H1 (cell line): ENCODE results near the gene NUDT3. TPM values are rescaled to one million over a fixed set of nuclear protein-coding genes. Genes with fewer than 3 reads are reported as not detected.

Experiments used
- CTCF ChIA-PET: fragments of 300-600 bp; sonication (Branson Sonifier 250); formaldehyde crosslinking; loops from one replicate; lab custom pipeline; 2021; ENCODE audit not compliant: partially characterized antibody; lab: Charles Lee
- POLR2A ChIA-PET: fragments of 300-600 bp; sonication (Branson Sonifier 250); formaldehyde crosslinking; loops from one replicate; lab custom pipeline; 2021; ENCODE audit warnings: inconsistent platforms; ENCODE audit not compliant: partially characterized antibody; lab: Charles Lee
- DNase-seq, 2 experiments: peaks; one replicate each; pipeline versions ENCODE4 v3.0.0 to v3.0.0-alpha.2; 2010 to 2022; ENCODE audit warnings: low spot score in 2 of 2, low read depth in 1 of 2, mixed read lengths in 1 of 2
- FAIRE-seq: peaks from 2 replicates; lab custom pipeline; 2011; peaks lifted over from hg19 to GRCh38; lab: Jason Lieb, UNC
- H2AFZ ChIP-seq: 2 replicates; pipeline ENCODE4 v1.8.1; 2012; ENCODE audit warnings: low read length, inconsistent platforms
- H2AK5ac ChIP-seq: 2 replicates; pipeline ENCODE4 v1.6.1; 2013; ENCODE audit warnings: low read depth, low read length
- H2BK120ac ChIP-seq: replicated peaks from 2 replicates; pipeline ENCODE3; 2013; ENCODE audit warnings: low read depth, low read length, inconsistent platforms
- H2BK12ac ChIP-seq: 2 replicates; pipeline ENCODE4 v1.6.1; 2013; ENCODE audit warnings: low read depth, low read length
- H2BK15ac ChIP-seq: 2 replicates; pipeline ENCODE4 v1.6.1; 2013; ENCODE audit warnings: low read length
- H2BK20ac ChIP-seq: 2 replicates; pipeline ENCODE4 v1.6.1; 2013; ENCODE audit warnings: low read length
- H2BK5ac ChIP-seq: 2 replicates; pipeline ENCODE4 v1.6.1; 2013; ENCODE audit warnings: low read depth, low read length
- H3K14ac ChIP-seq: 2 replicates; pipeline ENCODE4 v1.6.1; 2013; ENCODE audit warnings: inconsistent platforms; ENCODE audit not compliant: insufficient read length
- H3K18ac ChIP-seq: 2 replicates; pipeline ENCODE4 v1.6.1; 2013; ENCODE audit warnings: low read length; ENCODE audit errors: extremely low read depth
- H3K23ac ChIP-seq: 2 replicates; pipeline ENCODE4 v1.6.1; 2013; ENCODE audit warnings: inconsistent platforms; ENCODE audit not compliant: insufficient read length
- H3K23me2 ChIP-seq: 2 replicates; pipeline ENCODE4 v1.6.1; 2013; ENCODE audit warnings: low read depth, low read length
- H3K27ac ChIP-seq: 2 replicates; pipeline ENCODE4 v1.6.1; 2011; ENCODE audit warnings: low read depth, low read length, inconsistent platforms
- H3K27me3 ChIP-seq, 4 experiments: replicated peaks in 1 of 4; 1 replicate in 1 of 4; 2 replicates in 3 of 4; pipeline versions ENCODE4 v1.6.1 to v1.8.1; 2011 to 2013; ENCODE audit warnings: low read length in 3 of 4, mild to moderate bottlenecking in 3 of 4, inconsistent platforms in 2 of 4, mixed read lengths in 2 of 4, moderate library complexity in 1 of 4; ENCODE audit not compliant: control insufficient read depth in 3 of 4, insufficient read depth in 3 of 4; ENCODE audit errors: extremely low read depth in 1 of 4
- H3K36me3 ChIP-seq, 4 experiments: 2 replicates each; pipeline versions ENCODE4 v1.6.1 to v1.8.1; 2011 to 2013; ENCODE audit warnings: mild to moderate bottlenecking in 4 of 4, low read length in 3 of 4, moderate library complexity in 2 of 4, control low read depth in 1 of 4, inconsistent platforms in 1 of 4; ENCODE audit not compliant: insufficient read depth in 4 of 4, control insufficient read depth in 2 of 4
- H3K4ac ChIP-seq: replicated peaks from 2 replicates; pipeline ENCODE3; 2013; ENCODE audit warnings: low read length, low read depth, mixed read lengths, inconsistent platforms; ENCODE audit not compliant: insufficient read length
- H3K4me1 ChIP-seq, 4 experiments: replicated peaks in 1 of 4; 1 replicate in 1 of 4; 2 replicates in 3 of 4; pipeline versions ENCODE4 v1.6.1 to v1.8.1; 2011 to 2013; ENCODE audit warnings: low read length in 3 of 4, inconsistent platforms in 2 of 4, mixed read lengths in 1 of 4; ENCODE audit not compliant: insufficient read depth in 4 of 4, control insufficient read depth in 3 of 4
- H3K4me2 ChIP-seq, 2 experiments: 2 replicates each; pipeline versions ENCODE4 v1.6.1 to v1.8.1; 2011 to 2013; ENCODE audit warnings: low read depth in 2 of 2, low read length in 2 of 2, control low read depth in 1 of 2, inconsistent platforms in 1 of 2, mild to moderate bottlenecking in 1 of 2; ENCODE audit not compliant: insufficient read depth in 1 of 2
- H3K4me3 ChIP-seq, 4 experiments: fragments of 200-600, 300-600 bp in 1 of 4; sonication (generic), shearing (Covaris generic), sonication (Bioruptor Twin) in 1 of 4; 2 replicates each; pipeline versions ENCODE4 v1.5.1 to v1.8.1; 2011 to 2016; ENCODE audit warnings: low read length in 4 of 4, low read depth in 3 of 4, control low read depth in 2 of 4, inconsistent platforms in 2 of 4, mild to moderate bottlenecking in 2 of 4, mixed read lengths in 1 of 4, moderate library complexity in 1 of 4; ENCODE audit not compliant: insufficient read depth in 2 of 4; ENCODE audit errors: extremely low read depth in 1 of 4
- H3K56ac ChIP-seq: replicated peaks from 2 replicates; pipeline ENCODE3; 2013; ENCODE audit warnings: low read depth, mild to moderate bottlenecking, mixed read lengths, low read length, inconsistent platforms; ENCODE audit not compliant: insufficient read length
- H3K79me1 ChIP-seq: 2 replicates; pipeline ENCODE4 v1.6.1; 2013; ENCODE audit warnings: low read depth, low read length, control low read depth
- H3K79me2 ChIP-seq, 2 experiments: 2 replicates each; pipeline versions ENCODE4 v1.6.1 to v1.8.1; 2012 to 2013; ENCODE audit warnings: low read length in 2 of 2, mild to moderate bottlenecking in 2 of 2, inconsistent platforms in 1 of 2; ENCODE audit not compliant: insufficient read depth in 2 of 2, control insufficient read depth in 1 of 2
- H3K9ac ChIP-seq, 4 experiments: replicated peaks in 1 of 4; 1 replicate in 1 of 4; 2 replicates in 3 of 4; pipeline versions ENCODE4 v1.6.1 to v1.8.1; 2011 to 2013; ENCODE audit warnings: low read depth in 3 of 4, low read length in 3 of 4, control low read depth in 2 of 4, mild to moderate bottlenecking in 2 of 4, moderate library complexity in 2 of 4, inconsistent platforms in 1 of 4; ENCODE audit errors: extremely low read depth in 1 of 4
- H3K9me3 ChIP-seq, 2 experiments: 2 replicates each; pipeline versions ENCODE4 v1.6.1 to v1.8.1; 2012 to 2013; ENCODE audit warnings: mild to moderate bottlenecking in 2 of 2, moderate library complexity in 2 of 2, control low read depth in 1 of 2, inconsistent platforms in 1 of 2, low read depth in 1 of 2, low read length in 1 of 2, mixed read lengths in 1 of 2; ENCODE audit not compliant: insufficient read depth in 2 of 2
- H4K20me1 ChIP-seq, 2 experiments: replicated peaks in 1 of 2; 2 replicates each; pipeline versions ENCODE3 to v1.8.1; 2011 to 2013; ENCODE audit warnings: inconsistent platforms in 2 of 2, low read length in 2 of 2, mild to moderate bottlenecking in 1 of 2; ENCODE audit not compliant: insufficient read depth in 2 of 2, control insufficient read depth in 1 of 2
- H4K5ac ChIP-seq: 2 replicates; pipeline ENCODE4 v1.6.1; 2013; ENCODE audit warnings: low read length, low read depth, mixed read lengths, inconsistent platforms; ENCODE audit not compliant: insufficient read length
- H4K8ac ChIP-seq: 2 replicates; pipeline ENCODE4 v1.8.0; 2013; ENCODE audit warnings: mild to moderate bottlenecking, moderate library complexity, low read length, inconsistent platforms; ENCODE audit not compliant: insufficient read depth; ENCODE audit errors: extremely low read depth
- H4K91ac ChIP-seq: replicated peaks from 2 replicates; pipeline ENCODE3; 2013; ENCODE audit warnings: low read length, mixed read lengths, inconsistent platforms; ENCODE audit not compliant: insufficient read length
- BRCA1 ChIP-seq: IDR thresholded peaks from 2 replicates; pipeline ENCODE4 v1.6.1; 2012; ENCODE audit warnings: low read depth, low read length, improper control_type of control experiment
- CHD1 ChIP-seq: IDR thresholded peaks from 2 replicates; pipeline ENCODE4 v1.6.1; 2012; ENCODE audit warnings: low read depth, low read length, improper control_type of control experiment
- CTBP2 ChIP-seq: IDR thresholded peaks from 2 replicates; pipeline ENCODE4 v1.7.0; 2011; ENCODE audit warnings: borderline replicate concordance, mild to moderate bottlenecking, moderate library complexity, mixed read lengths, low read length; ENCODE audit not compliant: insufficient read depth, insufficient read length
- GTF2F1 ChIP-seq: IDR thresholded peaks from 2 replicates; pipeline ENCODE4 v1.6.1; 2012; ENCODE audit warnings: low read depth, low read length, improper control_type of control experiment, borderline replicate concordance
- HDAC2 ChIP-seq, 2 experiments: fragments of 300-600 bp in 1 of 2; sonication (generic) in 1 of 2; IDR thresholded peaks; 2 replicates each; pipeline ENCODE4 v1.6.1; 2011 to 2012; ENCODE audit warnings: low read depth in 2 of 2, low read length in 2 of 2, mild to moderate bottlenecking in 2 of 2, moderate library complexity in 2 of 2, borderline replicate concordance in 1 of 2, inconsistent platforms in 1 of 2
- JUND ChIP-seq: IDR thresholded peaks from 2 replicates; pipeline ENCODE4 v1.6.1; 2011; ENCODE audit warnings: mild to moderate bottlenecking, improper control_type of control experiment, low read length
- MAX ChIP-seq: IDR thresholded peaks from 2 replicates; pipeline ENCODE4 v1.6.1; 2012; ENCODE audit warnings: inconsistent platforms
- RAD21 ChIP-seq, 2 experiments: IDR thresholded peaks in 1 of 2; conservative IDR thresholded peaks in 1 of 2; 2 replicates each; pipeline ENCODE4 v1.6.1; 2011; ENCODE audit warnings: low read depth in 2 of 2, low read length in 2 of 2, improper control_type of control experiment in 1 of 2, inconsistent platforms in 1 of 2, mild to moderate bottlenecking in 1 of 2, moderate library complexity in 1 of 2
- SIN3A ChIP-seq, 2 experiments: IDR thresholded peaks in 1 of 2; conservative IDR thresholded peaks in 1 of 2; 2 replicates each; pipeline ENCODE4 v1.6.1; 2011 to 2012; ENCODE audit warnings: low read length in 2 of 2, improper control_type of control experiment in 1 of 2, low read depth in 1 of 2, mild to moderate bottlenecking in 1 of 2
- SIRT6 ChIP-seq: IDR thresholded peaks from one replicate; pipeline ENCODE4 v1.7.1; 2012; ENCODE audit warnings: low read length, inconsistent platforms
- WGBS, 2 experiments: shearing (Covaris generic) in 1 of 2; methylation state at CpG; one replicate each; pipeline versions ENCODE4 v1.1.6 to v1.1.7; 2013 to 2015; ENCODE audit warnings: low lambda C conversion rate in 2 of 2, mixed read lengths in 2 of 2, inconsistent platforms in 1 of 2, low coverage in 1 of 2, missing lambda C conversion rate in 1 of 2; ENCODE audit not compliant: insufficient replicate concordance in 2 of 2, insufficient coverage in 1 of 2, insufficient read length in 1 of 2; ENCODE audit errors: extremely low coverage in 1 of 2, missing lambda C conversion rate in 1 of 2; 5-methylcytosine and 5-hydroxymethylcytosine counted together
- polyA plus RNA-seq, 7 experiments: library from polyadenylated mRNA; depleted of rRNA in 3 of 7; stranded (reverse) in 5 of 7; unstranded in 2 of 7; fragments of >200 nt in 5 of 7; fragments of 200-250 nt in 2 of 7; gene quantifications; 1 replicate in 5 of 7; 2 replicates in 1 of 7; 4 replicates in 1 of 7; pipeline versions ENCODE4 v1.2.1 to v1.2.3, GENCODE V29; 2011 to 2013; ENCODE audit warnings: missing spikeins in 2 of 7, mixed read lengths in 2 of 7
- total RNA-seq: library from RNA; stranded (reverse); fragmentation: NEBNext Ultra II Directional; extraction: Animal tissue kit (Norgen Biotek cat#: 25700); gene quantifications from 2 replicates; pipeline ENCODE4 v1.2.1, GENCODE V29; 2021

NUDT3 gene
- total and polyA plus RNA-seq, 2 of the 8 experiments (the other 6 are each of a cell fraction or from before 2014, with no cell fraction given): 14.1 to 36.9 TPM

- Histone ChIP-seq H2AK5ac (no peak overlapping the region), H3K18ac (no peak overlapping the region), H2AFZ (no peak overlapping the region), H3K9ac (no peak overlapping the region), H2BK120ac (no peak overlapping the region), H2BK5ac (no peak overlapping the region), H2BK15ac (no peak overlapping the region), H3K36me3 (no peaks in the 10 kb centered on the region), H4K5ac (no peak overlapping the region), H3K56ac (no peak overlapping the region), H3K27ac (no peak overlapping the region), H4K20me1 (peaks cover 1 to 6% of the 10 kb centered on the region in 2 experiments), H3K4me2 (no peak overlapping the region), H3K79me2 (peaks cover 0 to 32% of the 10 kb centered on the region in 2 experiments; a peak in 3 of 4 replicates), H3K9me3 (no peaks in the 10 kb centered on the region), H3K4ac (no peak overlapping the region), H3K4me3 (no peak overlapping the region), H2BK20ac (no peak overlapping the region), H3K23me2 (no peaks in the 10 kb centered on the region), H4K8ac (no peak overlapping the region), H3K23ac (no peak overlapping the region), H2BK12ac (no peak overlapping the region), H3K79me1 (no peaks in the 10 kb centered on the region; the same call in 1 of the 2 replicates), H3K4me1 (no peaks in the 10 kb centered on the region), H4K91ac (no peak overlapping the region), H3K14ac (no peak overlapping the region), H3K27me3 (no peaks in the 10 kb centered on the region)
- FAIRE-seq: no peak
- POLR2A ChIA-PET: interaction anchor here (0.6 to 0.9 kb wide), 2 partner anchors 12 to 69 kb away, joined by 4 read pairs; no protein-coding TSS in a partner anchor
- CTCF ChIA-PET: interaction anchor here (0.8 to 1.1 kb wide), 3 partner anchors 14 to 77 kb away, joined by 3 read pairs; no protein-coding TSS in a partner anchor
- DNase-seq: no peak
- 90% methylated on average over 1 of the region's 1 CpG; no CpG with 5 or more reads in 1 of the 2 experiments for WGBS, 2 experiments
- TF ChIP-seq CTBP2: no peak
- no peak for TF ChIP-seq BRCA1
- no peak for TF ChIP-seq MAX
- no peak for TF ChIP-seq SIN3A (conservative IDR thresholded peaks at IDR 0.05 in 1 of 2, IDR thresholded peaks at IDR 0.05 in 1 of 2; ENCODE audit: low read depth in 1 of 2, low read length in 2 of 2)
- no peak for TF ChIP-seq CHD1
- no peak for TF ChIP-seq HDAC2 (IDR thresholded peaks at IDR 0.05; ENCODE audit: borderline replicate concordance in 1 of 2, low read depth in 2 of 2, low read length in 2 of 2)
- TF ChIP-seq SIRT6: no peak
- TF ChIP-seq RAD21 (IDR thresholded peaks at IDR 0.05 in 1 of 2, conservative IDR thresholded peaks at IDR 0.05 in 1 of 2; ENCODE audit: low read depth in 2 of 2, low read length in 2 of 2): no peak
- TF ChIP-seq JUND: no peak
- TF ChIP-seq GTF2F1: no peak
These were observed 42.1 kb downstream of the NUDT3 start for GRCh38 chr6:34350137-34350933.
